ENCODE results near the gene TAL2.
A peak's percentile ranks its signal among the peaks of the same experiment; 100 is the strongest.

TAL2 gene

DNA sequence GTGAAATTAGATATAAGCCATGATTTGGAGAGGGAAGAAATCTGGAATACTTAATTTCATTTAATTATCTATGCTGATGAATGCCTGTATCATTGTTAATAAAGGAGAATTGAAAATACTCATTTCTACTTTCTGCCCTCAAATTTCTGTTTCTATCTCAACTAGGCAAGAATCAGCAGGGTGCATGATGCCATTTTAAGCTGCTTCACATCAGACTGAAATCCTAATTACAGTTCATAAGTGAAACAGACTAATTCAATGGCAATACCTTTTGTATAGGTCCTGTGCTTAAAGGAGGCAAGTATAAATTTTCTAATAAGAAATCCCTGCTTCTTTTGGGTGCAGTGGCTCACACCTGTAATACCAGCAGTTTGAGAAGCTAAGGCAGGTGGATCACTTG, 22.3 kb upstream of the TAL2 start:
- H3K27ac ChIP-seq: no peak overlapping the region
- TF ChIP-seq, protein P1, sequence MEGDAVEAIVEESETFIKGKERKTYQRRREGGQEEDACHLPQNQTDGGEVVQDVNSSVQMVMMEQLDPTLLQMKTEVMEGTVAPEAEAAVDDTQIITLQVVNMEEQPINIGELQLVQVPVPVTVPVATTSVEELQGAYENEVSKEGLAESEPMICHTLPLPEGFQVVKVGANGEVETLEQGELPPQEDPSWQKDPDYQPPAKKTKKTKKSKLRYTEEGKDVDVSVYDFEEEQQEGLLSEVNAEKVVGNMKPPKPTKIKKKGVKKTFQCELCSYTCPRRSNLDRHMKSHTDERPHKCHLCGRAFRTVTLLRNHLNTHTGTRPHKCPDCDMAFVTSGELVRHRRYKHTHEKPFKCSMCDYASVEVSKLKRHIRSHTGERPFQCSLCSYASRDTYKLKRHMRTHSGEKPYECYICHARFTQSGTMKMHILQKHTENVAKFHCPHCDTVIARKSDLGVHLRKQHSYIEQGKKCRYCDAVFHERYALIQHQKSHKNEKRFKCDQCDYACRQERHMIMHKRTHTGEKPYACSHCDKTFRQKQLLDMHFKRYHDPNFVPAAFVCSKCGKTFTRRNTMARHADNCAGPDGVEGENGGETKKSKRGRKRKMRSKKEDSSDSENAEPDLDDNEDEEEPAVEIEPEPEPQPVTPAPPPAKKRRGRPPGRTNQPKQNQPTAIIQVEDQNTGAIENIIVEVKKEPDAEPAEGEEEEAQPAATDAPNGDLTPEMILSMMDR (conservative IDR thresholded peaks at IDR 0.05): no peak
- no peak for TF ChIP-seq ZFX (IDR thresholded peaks at IDR 0.05)

DNA sequence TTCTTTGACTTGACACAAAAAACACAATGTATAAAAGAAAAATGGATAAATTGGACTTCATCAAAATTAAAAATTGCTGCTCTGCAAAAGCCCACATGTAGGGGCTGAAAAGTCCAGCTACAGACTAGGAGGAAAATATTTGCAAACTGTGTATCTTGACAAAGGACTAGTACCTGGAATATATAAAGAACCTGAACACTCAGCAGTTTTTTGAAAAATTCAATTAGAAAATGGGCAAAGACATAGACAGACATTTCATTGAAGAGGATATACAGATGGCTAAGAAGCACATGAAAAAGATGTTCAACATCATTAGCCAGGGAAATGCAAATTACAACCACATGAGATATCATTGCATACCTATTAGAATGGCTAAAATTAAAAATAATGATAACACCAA, 18.5 kb upstream of the TAL2 start:
- H3K27ac ChIP-seq: no peak overlapping the region
- TF ChIP-seq, protein P1 (conservative IDR thresholded peaks at IDR 0.05): no peak
- no peak for TF ChIP-seq ZFX (IDR thresholded peaks at IDR 0.05)

DNA sequence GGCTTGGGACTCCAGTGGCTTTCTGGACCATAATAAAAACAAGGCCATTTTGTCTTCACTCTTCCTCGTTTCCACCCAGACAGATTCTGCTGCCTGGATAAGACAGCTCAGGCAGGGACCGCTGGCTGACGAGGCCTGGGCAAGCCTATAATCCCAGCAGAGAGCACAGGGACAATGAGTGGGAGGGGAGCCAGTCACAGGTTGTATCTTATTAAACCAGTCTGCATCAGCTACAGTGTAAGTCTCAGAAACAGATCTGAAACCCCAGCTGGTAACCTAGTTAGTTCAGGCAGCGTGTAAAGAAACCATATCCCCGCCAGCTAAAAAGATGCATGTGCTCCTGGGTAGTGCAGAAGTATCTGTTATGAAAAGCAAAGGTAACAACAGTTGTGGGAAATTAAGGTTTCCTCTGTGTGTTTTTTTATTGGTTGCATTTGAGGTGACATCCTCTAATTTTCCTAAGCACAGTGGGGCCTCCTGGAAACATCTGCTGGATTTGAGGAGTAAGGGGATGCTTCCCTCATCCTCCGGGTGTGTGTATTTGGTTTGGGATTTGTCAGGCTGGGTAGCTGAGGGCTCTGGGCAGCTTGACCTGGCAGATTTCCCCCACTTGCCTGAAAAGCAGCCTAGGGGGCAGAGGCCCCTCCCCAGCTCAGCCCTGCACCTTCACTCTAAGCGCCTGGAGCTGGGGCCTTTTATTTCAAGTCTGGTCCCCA, 15.2 kb upstream of the TAL2 start:
- H3K27ac ChIP-seq: no peak overlapping the region
- no peak for TF ChIP-seq ZFX (IDR thresholded peaks at IDR 0.05)
- TF ChIP-seq, protein P1 (conservative IDR thresholded peaks at IDR 0.05): no peak

DNA sequence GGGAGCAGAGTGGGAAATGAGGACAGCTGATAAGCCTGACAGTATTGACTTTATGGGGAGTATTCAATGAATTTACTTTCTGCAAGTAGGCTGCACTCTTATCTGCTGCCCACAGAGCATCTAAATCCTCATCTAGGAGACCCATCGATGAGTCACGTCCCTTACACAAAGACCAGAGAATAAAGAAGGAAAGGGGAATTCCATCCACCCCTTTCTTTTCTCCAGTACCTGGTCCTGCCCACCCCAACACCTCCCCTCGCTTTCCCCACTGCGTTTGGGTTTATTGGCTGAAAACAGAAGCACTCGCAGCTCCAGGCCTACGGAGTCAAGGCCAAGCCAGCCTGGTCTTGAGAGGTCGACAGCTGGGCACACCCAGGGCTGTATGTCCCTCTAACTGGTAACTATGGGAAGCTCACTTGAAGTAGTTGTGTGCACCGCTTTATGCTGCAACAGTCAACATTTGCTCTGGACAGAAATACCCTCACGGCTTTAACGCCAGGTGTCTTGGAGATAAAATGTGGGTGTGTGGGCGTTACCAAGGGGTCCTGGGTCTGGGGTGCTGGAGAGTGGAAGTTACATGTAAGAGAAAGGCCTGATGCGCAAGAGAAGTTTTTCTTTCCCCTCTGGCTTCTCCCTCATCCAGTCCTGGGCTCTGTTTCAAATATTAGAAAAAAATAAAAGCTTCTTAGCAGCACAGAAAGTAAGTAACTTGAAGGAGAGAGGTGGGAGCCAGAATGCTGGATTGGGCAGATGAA, 14.5 kb upstream of the TAL2 start:
- no peak for TF ChIP-seq ZFX (IDR thresholded peaks at IDR 0.05)
- TF ChIP-seq, protein P1 (conservative IDR thresholded peaks at IDR 0.05): no peak
- H3K27ac ChIP-seq: no peak overlapping the region

DNA sequence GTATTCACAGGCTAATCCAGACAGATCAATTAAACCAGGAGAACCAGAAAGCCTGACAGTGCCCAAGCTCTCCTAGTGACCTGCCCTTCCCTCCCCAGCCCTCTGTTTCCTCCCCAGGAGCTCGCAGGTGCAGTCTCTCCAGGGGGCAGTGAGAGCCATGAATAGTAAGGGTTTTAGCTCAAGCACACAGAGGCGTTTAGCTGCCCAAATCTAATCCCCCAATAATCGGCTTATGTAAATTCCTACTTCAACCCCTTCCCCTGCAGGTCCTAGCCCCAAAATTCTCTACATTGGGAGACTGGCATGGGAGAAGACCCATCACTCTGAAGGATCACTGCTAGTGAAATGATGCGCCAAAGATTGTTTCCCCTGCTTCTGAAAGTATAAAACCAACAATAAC, 10.5 kb upstream of the TAL2 start:
- no peak for TF ChIP-seq ZFX (IDR thresholded peaks at IDR 0.05)
- TF ChIP-seq, protein P1 (conservative IDR thresholded peaks at IDR 0.05): no peak
- no peak overlapping the region for H3K27ac ChIP-seq

DNA sequence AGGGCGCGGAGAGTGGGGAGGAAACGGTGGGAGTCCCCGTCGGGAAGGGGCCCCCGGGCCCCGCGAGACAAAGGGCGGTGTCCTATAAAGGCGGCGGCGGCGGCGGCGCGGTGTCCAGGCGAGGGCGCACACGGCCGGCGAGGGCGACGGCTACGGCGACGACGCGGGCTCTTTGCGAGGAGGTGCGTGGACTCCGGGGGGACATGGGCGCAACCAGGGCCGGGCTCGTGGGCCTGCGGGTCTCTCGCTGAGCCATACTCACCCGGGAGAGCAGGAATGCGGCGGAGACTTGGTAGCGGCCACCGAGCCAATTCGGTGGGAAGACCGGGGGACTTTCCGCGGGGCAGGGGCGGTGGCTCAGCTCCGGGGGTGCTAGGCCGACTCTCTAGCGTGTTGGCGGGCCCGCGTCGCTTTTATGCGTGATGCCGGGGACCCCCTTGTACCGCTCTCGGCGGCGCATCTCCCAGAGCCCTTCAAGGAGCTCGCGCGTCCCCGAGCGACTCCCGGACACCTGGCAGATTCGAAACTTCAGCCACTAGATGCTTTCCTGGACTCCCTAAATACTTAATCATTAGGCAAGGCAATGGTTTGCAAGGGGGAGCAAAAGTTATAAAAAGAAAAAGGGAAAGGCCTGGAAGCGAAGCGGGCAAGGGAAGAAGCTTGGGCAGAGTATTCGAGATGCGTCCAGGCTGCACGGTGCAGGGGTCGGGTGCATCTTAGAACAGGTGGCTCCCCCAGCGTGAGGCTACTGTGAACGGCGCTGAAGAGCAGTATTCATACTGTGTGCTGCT, 5.9 kb upstream of the TAL2 start:
- no peak for TF ChIP-seq ZFX (IDR thresholded peaks at IDR 0.05)
- TF ChIP-seq, protein P1 (conservative IDR thresholded peaks at IDR 0.05): peak; percentile 85
- H3K27ac ChIP-seq: no peak overlapping the region

DNA sequence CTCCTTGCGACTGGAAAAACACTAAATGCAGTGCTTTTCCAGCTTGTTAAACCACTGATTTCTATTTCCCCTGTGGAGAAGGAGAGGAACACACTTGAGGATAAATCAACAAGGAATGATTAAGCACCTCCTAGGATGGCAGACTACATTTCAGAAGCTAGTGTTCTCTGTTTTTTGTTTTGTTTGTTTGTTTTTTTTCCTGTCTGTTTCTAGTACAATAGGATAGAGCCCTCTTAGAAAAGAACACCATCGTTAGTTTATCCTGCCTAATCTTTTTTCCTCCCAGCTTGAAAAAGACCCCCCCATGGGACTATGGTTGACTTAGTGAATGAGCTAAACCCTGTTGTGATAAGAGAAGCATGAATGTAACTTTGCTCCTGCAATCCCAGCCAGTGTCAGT, 3.9 kb upstream of the TAL2 start:
- TF ChIP-seq, protein P1 (conservative IDR thresholded peaks at IDR 0.05): no peak
- TF ChIP-seq ZFX (IDR thresholded peaks at IDR 0.05): no peak
- no peak overlapping the region for H3K27ac ChIP-seq
